K562 (cell line): ENCODE measurements around the gene SIRT7. TPM values are rescaled to one million over a fixed set of nuclear protein-coding genes. Genes with fewer than 3 reads are reported as not detected.

ENCODE experiments used
- CBFA2T3 ChIP-seq: fragments of 450-650 bp; IDR thresholded peaks from 2 replicates; pipeline ENCODE4 v1.6.1; 2017
- CCAR2 ChIP-seq: fragments of 200-400 bp; formaldehyde crosslinking; IDR thresholded peaks from 2 replicates; pipeline ENCODE4 v1.6.1; 2017; ENCODE audit warnings: mild to moderate bottlenecking, low read depth, low read length
- ERF ChIP-seq: fragments of 450-650 bp; formaldehyde crosslinking; IDR thresholded peaks from 2 replicates; pipeline ENCODE4 v1.4.0; 2020; ENCODE audit warnings: mild to moderate bottlenecking, mixed read lengths
- ESRRB ChIP-seq: fragments of 250-450 bp; sonication (Bioruptor Pico); IDR thresholded peaks from 2 replicates; pipeline ENCODE4 v1.5.0; 2020; ENCODE audit warnings: mild to moderate bottlenecking, moderate library complexity, borderline replicate concordance
- GATAD2A ChIP-seq: fragments of 450-650 bp; IDR thresholded peaks from 2 replicates; pipeline ENCODE4 v1.6.1; 2017
- HDAC6 ChIP-seq: IDR thresholded peaks from 2 replicates; pipeline ENCODE4 v1.6.1; 2012; ENCODE audit warnings: low read depth, mild to moderate bottlenecking, control low read depth, inconsistent platforms, low read length, moderate library complexity
- KDM4B ChIP-seq, 2 experiments: fragments of 450-650 bp in 1 of 2; sonication (generic) in 1 of 2; IDR thresholded peaks; 2 replicates each; pipeline ENCODE4 v1.6.1; 2016 to 2017; ENCODE audit warnings: borderline replicate concordance in 2 of 2, antibody characterized with exemption in 1 of 2, low read depth in 1 of 2, mild to moderate bottlenecking in 1 of 2
- NFYB ChIP-seq: IDR thresholded peaks from 2 replicates; pipeline ENCODE4 v1.6.1; 2011; ENCODE audit warnings: mild to moderate bottlenecking, moderate library complexity; ENCODE audit not compliant: insufficient read length; ENCODE audit errors: extremely low read depth
- RBM15 ChIP-seq: fragments of 200-400 bp; formaldehyde crosslinking; IDR thresholded peaks from 2 replicates; pipeline ENCODE4 v1.6.1; 2018; ENCODE audit warnings: mild to moderate bottlenecking, low read length, moderate library complexity; ENCODE audit not compliant: insufficient read depth
- SMARCE1 ChIP-seq: fragments of 450-650 bp; IDR thresholded peaks from 2 replicates; pipeline ENCODE4 v1.7.1; 2016; ENCODE audit warnings: mild to moderate bottlenecking
- ZFP36 ChIP-seq: fragments of 150-350 bp; IDR thresholded peaks from 2 replicates; pipeline ENCODE4 v1.6.1; 2018; ENCODE audit warnings: low read length, low read depth; ENCODE audit not compliant: partially characterized antibody
- ZFPM2 ChIP-seq: fragments of 250-450 bp; sonication (Bioruptor Pico); IDR thresholded peaks from 2 replicates; pipeline ENCODE4 v1.5.1; 2022; ENCODE audit warnings: mild to moderate bottlenecking
- ZNF146 ChIP-seq: IDR thresholded peaks from one replicate; pipeline ENCODE4 v1.6.1; 2018; ENCODE audit warnings: missing compliant biosample characterization; ENCODE audit not compliant: unreplicated experiment
- ZNF212 ChIP-seq: fragments of 450-650 bp; formaldehyde crosslinking; IDR thresholded peaks from 2 replicates; pipeline ENCODE4 v1.4.0; 2020; ENCODE audit warnings: mild to moderate bottlenecking
- polyA plus RNA-seq, 8 experiments: library from polyadenylated mRNA; depleted of rRNA in 4 of 8; stranded (reverse) in 5 of 8; unstranded in 3 of 8; fragments of >200 nt; fragmentation: Nextera tagmentation in 2 of 8; fragmentation: Illumina TruSeq in 1 of 8; extraction: Ambion mirVana in 2 of 8; extraction: Trizol in 1 of 8; gene quantifications; 2 replicates each; pipeline versions ENCODE4 v1.2.1 to v1.2.3, GENCODE V29; 2011 to 2014; ENCODE audit warnings: inconsistent platforms in 1 of 8, missing spikeins in 1 of 8
- total RNA-seq, 7 experiments: library from RNA; depleted of rRNA in 6 of 7; stranded (reverse); fragments of >200 nt in 6 of 7; fragmentation: Illumina TruSeq in 2 of 7; extraction: Trizol in 2 of 7; gene quantifications; 2 replicates each; pipeline versions ENCODE4 v1.2.1 to v1.2.3, GENCODE V29; 2011 to 2021; ENCODE audit warnings: low replicate concordance in 1 of 7
- TF ChIP-seq, protein P1 (sequence below): fragments of 450-650 bp; IDR thresholded peaks from 2 replicates; pipeline ENCODE4 v1.6.1; 2017; ENCODE audit warnings: mild to moderate bottlenecking, moderate library complexity
- TF ChIP-seq, protein P2 (sequence below): fragments of 450-650 bp; IDR thresholded peaks from 2 replicates; pipeline ENCODE4 v1.6.1; 2018; ENCODE audit not compliant: partially characterized antibody
- TF ChIP-seq, protein P3 (sequence below): fragments of 450-650 bp; IDR thresholded peaks from 2 replicates; pipeline ENCODE4 v1.6.1; 2016; ENCODE audit warnings: antibody characterized with exemption
- TF ChIP-seq, protein P4 (sequence below): fragments of 450-650 bp; formaldehyde crosslinking; IDR thresholded peaks from 2 replicates; pipeline ENCODE4 v1.4.0; 2020; ENCODE audit warnings: mild to moderate bottlenecking
- TF ChIP-seq, protein P5 (sequence below): fragments of 450-650 bp; IDR thresholded peaks from 2 replicates; pipeline ENCODE4 v1.6.1; 2016; ENCODE audit warnings: low read depth, mild to moderate bottlenecking, moderate library complexity

The SIRT7 gene
- total and polyA plus RNA-seq, 9 of the 15 experiments (the other 6 are each of a cell fraction or from before 2014, with no cell fraction given), result 1.6 to 54.8 (median 20.3) TPM

DNA sequence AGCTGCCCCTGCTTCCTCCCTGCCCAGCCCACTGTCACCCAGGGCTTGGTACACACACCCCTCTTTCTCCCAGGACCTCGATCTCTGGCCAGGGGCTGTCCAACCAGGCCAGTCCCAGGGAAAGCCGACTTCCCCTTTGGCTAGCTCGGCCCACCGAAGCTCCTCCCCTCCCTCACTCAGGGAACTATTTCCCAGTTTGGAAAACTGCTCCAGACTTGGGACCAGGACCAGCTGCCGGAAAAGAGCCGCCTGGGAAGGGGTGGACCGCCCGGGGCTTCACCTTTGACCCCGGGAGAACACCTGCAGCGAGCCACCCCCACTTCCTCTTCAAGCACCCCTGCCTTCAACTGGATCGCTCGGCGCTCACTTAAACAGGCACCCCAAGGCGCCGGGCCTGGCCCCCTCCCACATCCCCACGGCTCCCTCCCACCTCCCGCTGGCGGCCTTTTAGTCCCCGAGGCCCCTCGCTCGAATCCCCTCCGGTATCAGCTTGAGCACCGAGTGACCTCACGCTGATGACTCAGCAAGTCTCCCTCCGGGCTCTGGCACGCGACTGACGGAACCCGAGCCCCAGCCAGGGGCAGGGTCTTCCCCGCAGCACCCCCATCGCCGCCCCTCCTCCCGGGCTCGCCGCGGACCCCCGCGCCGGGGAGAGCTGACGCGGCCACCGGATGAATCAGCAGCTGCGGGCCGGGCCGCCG is 8.6 kb upstream of the SIRT7 start (continued):
- TF ChIP-seq, protein P1, sequence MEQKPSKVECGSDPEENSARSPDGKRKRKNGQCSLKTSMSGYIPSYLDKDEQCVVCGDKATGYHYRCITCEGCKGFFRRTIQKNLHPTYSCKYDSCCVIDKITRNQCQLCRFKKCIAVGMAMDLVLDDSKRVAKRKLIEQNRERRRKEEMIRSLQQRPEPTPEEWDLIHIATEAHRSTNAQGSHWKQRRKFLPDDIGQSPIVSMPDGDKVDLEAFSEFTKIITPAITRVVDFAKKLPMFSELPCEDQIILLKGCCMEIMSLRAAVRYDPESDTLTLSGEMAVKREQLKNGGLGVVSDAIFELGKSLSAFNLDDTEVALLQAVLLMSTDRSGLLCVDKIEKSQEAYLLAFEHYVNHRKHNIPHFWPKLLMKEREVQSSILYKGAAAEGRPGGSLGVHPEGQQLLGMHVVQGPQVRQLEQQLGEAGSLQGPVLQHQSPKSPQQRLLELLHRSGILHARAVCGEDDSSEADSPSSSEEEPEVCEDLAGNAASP, result no peak
- TF ChIP-seq KDM4B (IDR thresholded peaks at IDR 0.05; ENCODE audit: borderline replicate concordance in 2 of 2, low read depth in 1 of 2), result no peak
- TF ChIP-seq ZNF212 (CRISPR knock-in tag), result no peak
- TF ChIP-seq, protein P2, sequence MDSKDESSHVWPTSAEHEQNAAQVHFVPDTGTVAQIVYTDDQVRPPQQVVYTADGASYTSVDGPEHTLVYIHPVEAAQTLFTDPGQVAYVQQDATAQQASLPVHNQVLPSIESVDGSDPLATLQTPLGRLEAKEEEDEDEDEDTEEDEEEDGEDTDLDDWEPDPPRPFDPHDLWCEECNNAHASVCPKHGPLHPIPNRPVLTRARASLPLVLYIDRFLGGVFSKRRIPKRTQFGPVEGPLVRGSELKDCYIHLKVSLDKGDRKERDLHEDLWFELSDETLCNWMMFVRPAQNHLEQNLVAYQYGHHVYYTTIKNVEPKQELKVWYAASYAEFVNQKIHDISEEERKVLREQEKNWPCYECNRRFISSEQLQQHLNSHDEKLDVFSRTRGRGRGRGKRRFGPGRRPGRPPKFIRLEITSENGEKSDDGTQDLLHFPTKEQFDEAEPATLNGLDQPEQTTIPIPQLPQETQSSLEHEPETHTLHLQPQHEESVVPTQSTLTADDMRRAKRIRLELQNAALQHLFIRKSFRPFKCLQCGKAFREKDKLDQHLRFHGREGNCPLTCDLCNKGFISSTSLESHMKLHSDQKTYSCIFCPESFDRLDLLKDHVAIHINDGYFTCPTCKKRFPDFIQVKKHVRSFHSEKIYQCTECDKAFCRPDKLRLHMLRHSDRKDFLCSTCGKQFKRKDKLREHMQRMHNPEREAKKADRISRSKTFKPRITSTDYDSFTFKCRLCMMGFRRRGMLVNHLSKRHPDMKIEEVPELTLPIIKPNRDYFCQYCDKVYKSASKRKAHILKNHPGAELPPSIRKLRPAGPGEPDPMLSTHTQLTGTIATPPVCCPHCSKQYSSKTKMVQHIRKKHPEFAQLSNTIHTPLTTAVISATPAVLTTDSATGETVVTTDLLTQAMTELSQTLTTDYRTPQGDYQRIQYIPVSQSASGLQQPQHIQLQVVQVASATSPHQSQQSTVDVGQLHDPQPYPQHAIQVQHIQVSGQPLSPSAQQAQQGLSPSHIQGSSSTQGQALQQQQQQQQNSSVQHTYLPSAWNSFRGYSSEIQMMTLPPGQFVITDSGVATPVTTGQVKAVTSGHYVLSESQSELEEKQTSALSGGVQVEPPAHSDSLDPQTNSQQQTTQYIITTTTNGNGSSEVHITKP, result peak; percentile 35
- TF ChIP-seq ESRRB (CRISPR knock-in tag), result no peak
- TF ChIP-seq, protein P3, sequence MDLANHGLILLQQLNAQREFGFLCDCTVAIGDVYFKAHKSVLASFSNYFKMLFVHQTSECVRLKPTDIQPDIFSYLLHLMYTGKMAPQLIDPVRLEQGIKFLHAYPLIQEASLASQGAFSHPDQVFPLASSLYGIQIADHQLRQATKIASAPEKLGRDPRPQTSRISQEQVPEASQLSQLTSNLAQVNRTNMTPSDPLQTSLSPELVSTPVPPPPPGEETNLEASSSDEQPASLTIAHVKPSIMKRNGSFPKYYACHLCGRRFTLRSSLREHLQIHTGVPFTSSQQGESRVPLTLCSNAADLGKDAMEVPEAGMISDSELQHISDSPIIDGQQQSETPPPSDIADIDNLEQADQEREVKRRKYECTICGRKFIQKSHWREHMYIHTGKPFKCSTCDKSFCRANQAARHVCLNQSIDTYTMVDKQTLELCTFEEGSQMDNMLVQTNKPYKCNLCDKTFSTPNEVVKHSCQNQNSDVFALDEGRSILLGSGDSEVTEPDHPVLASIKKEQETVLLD, result peak; percentile 60; the same call in 1 of the 2 replicates
- TF ChIP-seq HDAC6, result no peak
- TF ChIP-seq, protein P4, sequence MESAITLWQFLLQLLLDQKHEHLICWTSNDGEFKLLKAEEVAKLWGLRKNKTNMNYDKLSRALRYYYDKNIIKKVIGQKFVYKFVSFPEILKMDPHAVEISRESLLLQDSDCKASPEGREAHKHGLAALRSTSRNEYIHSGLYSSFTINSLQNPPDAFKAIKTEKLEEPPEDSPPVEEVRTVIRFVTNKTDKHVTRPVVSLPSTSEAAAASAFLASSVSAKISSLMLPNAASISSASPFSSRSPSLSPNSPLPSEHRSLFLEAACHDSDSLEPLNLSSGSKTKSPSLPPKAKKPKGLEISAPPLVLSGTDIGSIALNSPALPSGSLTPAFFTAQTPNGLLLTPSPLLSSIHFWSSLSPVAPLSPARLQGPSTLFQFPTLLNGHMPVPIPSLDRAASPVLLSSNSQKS (CRISPR knock-in tag), result no peak
- no peak for TF ChIP-seq CCAR2
- TF ChIP-seq CBFA2T3, result peak; percentile 37
- TF ChIP-seq NFYB, result no peak
- TF ChIP-seq ZFPM2, result no peak
- TF ChIP-seq SMARCE1, result peak; percentile 82
- TF ChIP-seq, protein P5, sequence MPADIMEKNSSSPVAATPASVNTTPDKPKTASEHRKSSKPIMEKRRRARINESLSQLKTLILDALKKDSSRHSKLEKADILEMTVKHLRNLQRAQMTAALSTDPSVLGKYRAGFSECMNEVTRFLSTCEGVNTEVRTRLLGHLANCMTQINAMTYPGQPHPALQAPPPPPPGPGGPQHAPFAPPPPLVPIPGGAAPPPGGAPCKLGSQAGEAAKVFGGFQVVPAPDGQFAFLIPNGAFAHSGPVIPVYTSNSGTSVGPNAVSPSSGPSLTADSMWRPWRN, result peak; percentile 64
- no peak for TF ChIP-seq RBM15
- TF ChIP-seq ERF (CRISPR knock-in tag), result no peak
- TF ChIP-seq GATAD2A, result 0 out of 2 replicates have a peak, but pooled peaks have one; percentile 50
- TF ChIP-seq ZFP36, result no peak
- no peak for TF ChIP-seq ZNF146
